ENCODE data around the gene TNFSF4. TPM values are rescaled to one million over a fixed set of nuclear protein-coding genes. Genes with fewer than 3 reads are reported as not detected.

Gene TNFSF4
- total RNA-seq, 1 donor from 2014 or later, result 1.6 TPM

GRCh38 chr1:173210716-173211231, 3.6 kb upstream of the TNFSF4 start:
- no peak for DNase-seq

- no peak for DNase-seq
These were observed 3.2 kb upstream of the TNFSF4 start for GRCh38 chr1:173210283-173210682.

GRCh38 chr1:173208868-173209267, 1.7 kb upstream of the TNFSF4 start:
- DNase-seq, result no peak

- no peak for DNase-seq
These were observed 1.0 kb upstream of the TNFSF4 start for GRCh38 chr1:173208146-173208545.

GRCh38 chr1:173205146-173206051, 1.7 kb downstream of the TNFSF4 start:
- no peak for DNase-seq

GRCh38 chr1:173204693-173205092, 2.4 kb downstream of the TNFSF4 start:
- DNase-seq, result no peak

GRCh38 chr1:173202424-173203145, 4.5 kb downstream of the TNFSF4 start:
- DNase-seq, result no peak

- DNase-seq, result no peak
These were observed 5.2 kb downstream of the TNFSF4 start for GRCh38 chr1:173201969-173202368.

- no peak for DNase-seq
These were observed 11.5 kb downstream of the TNFSF4 start for GRCh38 chr1:173195596-173196088.

- no peak for DNase-seq
These were observed 13.5 kb downstream of the TNFSF4 start for GRCh38 chr1:173193639-173194038.

GRCh38 chr1:173191011-173191705, 16.0 kb downstream of the TNFSF4 start:
- DNase-seq, result no peak

GRCh38 chr1:173190101-173190936, 16.8 kb downstream of the TNFSF4 start:
- DNase-seq, result peak; percentile 33

- DNase-seq, result no peak
These were observed 19.4 kb downstream of the TNFSF4 start for GRCh38 chr1:173187671-173188237.

GRCh38 chr1:173181791-173182190, 25.3 kb downstream of the TNFSF4 start:
- no peak for DNase-seq

GRCh38 chr1:173176246-173176645, 30.9 kb downstream of the TNFSF4 start:
- DNase-seq, result no peak

GRCh38 chr1:173175514-173176145, 31.5 kb downstream of the TNFSF4 start:
- DNase-seq, result no peak

- no peak for DNase-seq
These were observed 33.7 kb downstream of the TNFSF4 start for GRCh38 chr1:173173388-173173787.

GRCh38 chr1:173171152-173171551, 36.0 kb downstream of the TNFSF4 start:
- no peak for DNase-seq

GRCh38 chr1:173168941-173169340, 38.2 kb downstream of the TNFSF4 start:
- DNase-seq, result no peak

GRCh38 chr1:173164686-173165085, 42.4 kb downstream of the TNFSF4 start:
- no peak for DNase-seq

GRCh38 chr1:173164178-173164577, 43.0 kb downstream of the TNFSF4 start:
- no peak for DNase-seq

All from occipital lobe (tissue), 2 donors.